ENCODE measurements around the gene CRAMP1. TPM values are rescaled to one million over a fixed set of nuclear protein-coding genes. Genes with fewer than 3 reads are reported as not detected.

The CRAMP1 gene
- total and polyA plus RNA-seq, 2 donors (not counting 3 experiments of a cell fraction or from before 2014, with no cell fraction given): 21.5 to 30.8 TPM

- FAIRE-seq (no peak), DNase-seq (ENCODE audit: low read depth, low spot score) (no peak)
- no peak overlapping the region for H3K4me2 ChIP-seq (ENCODE audit: insufficient read depth, low read length)
- no peak overlapping the region for H3K27ac ChIP-seq (ENCODE audit: insufficient read depth, low read depth, low read length)
- no peaks in the 10 kb centered on the region for H3K9me1 ChIP-seq (replicated peaks; ENCODE audit: control insufficient read depth, extremely low read depth, insufficient read depth, low read length)
- POLR2A ChIA-PET: no interaction called here
- peaks cover 3% of the 10 kb centered on the region for H3K79me2 ChIP-seq (ENCODE audit: control insufficient read depth, insufficient read depth, low read length)
- no TSS peak for BruUV-seq (replicated peaks)
- H3K9me3 ChIP-seq (replicated peaks; ENCODE audit: control insufficient read depth, insufficient read depth, low read length): no peaks in the 10 kb centered on the region
- no peaks in the 10 kb centered on the region for H3K27me3 ChIP-seq (ENCODE audit: control insufficient read depth in 2 of 2, insufficient read depth in 2 of 2, low read length in 2 of 2)
- TF ChIP-seq JUN (IDR thresholded peaks at IDR 0.05; ENCODE audit: borderline replicate concordance, insufficient read depth, insufficient read length, low read depth) (no peak), FOS (IDR thresholded peaks at IDR 0.05; ENCODE audit: borderline replicate concordance, insufficient read depth, low read length) (no peak), CTCF (IDR thresholded peaks at IDR 0.05; ENCODE audit: extremely low read depth in 1 of 2, insufficient read depth in 1 of 2, low read depth in 1 of 2, low read length in 2 of 2) (no peak), POLR2A (IDR thresholded peaks at IDR 0.05; ENCODE audit: low read depth, low read length) (no peak), EZH2 (IDR thresholded peaks at IDR 0.05; ENCODE audit: borderline replicate concordance, low read depth, low read length, severe bottlenecking) (no peak), MYC (IDR thresholded peaks at IDR 0.05; ENCODE audit: low read depth, low read length) (no peak), MAX (IDR thresholded peaks at IDR 0.05; ENCODE audit: insufficient read depth, insufficient read length) (no peak), GATA2 (IDR thresholded peaks at IDR 0.05; ENCODE audit: insufficient read depth, insufficient read length, low read depth, low read length) (no peak), POLR2AphosphoS5 (IDR thresholded peaks at IDR 0.05; ENCODE audit: insufficient read depth, low read depth, low read length) (no peak)
- H3K4me3 ChIP-seq (replicated peaks in 1 of 3; ENCODE audit: insufficient read depth in 1 of 3, low read depth in 1 of 3, low read length in 3 of 3): no peak overlapping the region
- H3K36me3 ChIP-seq (ENCODE audit: control insufficient read depth in 2 of 2, extremely low read depth in 1 of 2, insufficient read depth in 2 of 2, low read length in 2 of 2): peaks cover 13 to 57% of the 10 kb centered on the region in 2 experiments
- intact Hi-C loops (cut with micrococcal nuclease): no loop called here
- no peaks in the 10 kb centered on the region for H4K20me1 ChIP-seq (replicated peaks; ENCODE audit: control insufficient read depth, extremely low read depth, insufficient read depth, low read length)
- no peak overlapping the region for H3K9ac ChIP-seq (replicated peaks; ENCODE audit: extremely low read depth, insufficient read depth, low read length)
- CTCF ChIA-PET: interaction anchor here (5.9 kb wide), 1 partner anchor 33 kb away, joined by 52 read pairs; the partner anchor contains the start of gene MAPK8IP3
- dilution Hi-C loops (cut with MboI; ENCODE audit: extremely low pct_ligation_motif_present, low sequenced_read_pairs): no loop called here
- H3K4me1 ChIP-seq (ENCODE audit: control insufficient read depth, extremely low read depth, insufficient read depth, low read length): peaks cover 8% of the 10 kb centered on the region
- H2AFZ ChIP-seq (ENCODE audit: low read depth, low read length): no peak overlapping the region
Observed at GRCh38 chr16:1673424-1674151, 61.4 kb downstream of the CRAMP1 start.
